ENCODE results near the gene ABCG5.
A peak's percentile ranks its signal among the peaks of the same experiment; 100 is the strongest.

Gene ABCG5

GRCh38 chr2:43803113-43803512 is 35.5 kb downstream of the ABCG5 start:
- DNase-seq, result no peak

DNA sequence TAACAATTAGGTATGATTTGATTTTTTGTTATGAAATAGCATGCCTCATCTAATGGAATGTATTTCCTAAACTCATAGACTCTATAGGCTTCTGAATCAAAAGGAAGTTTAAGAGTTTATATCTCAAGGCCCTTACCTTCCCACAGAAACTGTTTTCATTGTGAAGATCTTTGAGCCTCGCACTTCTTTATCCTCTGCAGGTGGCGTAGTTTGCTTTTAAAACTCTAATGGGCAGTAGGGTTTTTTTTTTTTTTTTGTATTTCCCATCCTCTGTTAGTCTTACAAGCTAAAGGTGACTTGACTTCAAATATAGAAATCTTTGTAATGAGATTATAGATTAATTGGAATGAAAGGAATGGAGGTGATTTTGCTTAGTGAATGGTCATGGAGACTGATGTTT is 36.5 kb downstream of the ABCG5 start:
- no peak for DNase-seq

- no peak for DNase-seq
Observed at GRCh38 chr2:43800894-43801293, 37.7 kb downstream of the ABCG5 start.

DNA sequence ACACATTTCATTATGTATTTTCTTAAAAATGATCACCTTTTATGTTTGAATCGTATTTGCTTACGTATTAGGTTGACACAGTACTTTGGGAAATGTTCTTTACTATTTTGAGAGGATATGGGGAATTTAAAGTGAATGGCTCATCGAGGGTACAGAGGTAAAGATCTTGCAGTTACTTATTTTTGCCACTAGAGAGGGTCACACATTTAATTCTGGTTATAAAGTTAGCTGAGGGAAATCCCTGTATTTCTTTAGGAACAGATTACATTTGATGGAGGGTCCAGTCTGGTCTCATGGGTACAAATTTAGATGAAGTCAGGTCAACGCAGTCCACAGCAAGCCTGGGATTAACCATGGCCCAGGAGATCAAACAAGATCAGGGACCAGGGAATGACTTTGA is 40.3 kb downstream of the ABCG5 start:
- DNase-seq, result no peak

GRCh38 chr2:43796206-43796605 is 42.4 kb downstream of the ABCG5 start:
- no peak for DNase-seq

GRCh38 chr2:43794956-43795355 is 43.7 kb downstream of the ABCG5 start:
- DNase-seq, result no peak

- DNase-seq, result no peak
Observed at GRCh38 chr2:43792653-43793052, 46.0 kb downstream of the ABCG5 start.

DNA sequence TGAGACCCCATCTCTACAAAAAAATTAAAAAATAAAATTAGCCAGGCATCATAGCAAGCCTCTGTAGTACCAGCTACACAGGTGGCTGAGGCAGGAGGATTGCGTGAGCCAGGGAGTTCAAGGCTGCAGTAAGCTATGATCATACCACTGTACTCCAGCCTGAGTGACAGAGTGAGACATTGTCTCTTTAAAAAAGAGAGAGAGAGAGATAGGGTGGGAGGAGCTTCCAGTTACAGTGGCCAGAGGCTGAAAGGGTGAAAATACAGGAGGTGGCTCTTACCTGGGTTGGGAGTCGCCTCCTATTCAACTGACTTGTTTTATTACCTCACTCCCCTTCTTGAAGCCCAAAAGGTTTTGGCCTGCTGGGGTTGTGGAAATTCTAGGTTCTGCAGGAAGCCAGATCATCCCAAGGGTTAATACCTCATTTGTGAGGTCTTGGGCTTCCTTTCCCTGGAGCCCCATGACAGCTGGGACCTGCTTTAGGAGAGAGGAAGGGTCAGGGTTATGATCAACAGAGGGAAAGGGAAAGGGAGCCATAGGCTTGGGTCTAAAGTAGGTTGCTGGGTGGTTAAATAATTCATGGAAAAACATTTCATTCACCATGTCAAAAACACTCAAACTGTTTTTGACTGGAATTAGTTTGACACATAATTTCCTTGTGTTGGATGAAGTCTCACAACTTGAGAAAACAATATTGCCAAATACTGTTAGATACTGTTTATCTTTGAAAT is 47.4 kb downstream of the ABCG5 start:
- DNase-seq, result no peak

DNA sequence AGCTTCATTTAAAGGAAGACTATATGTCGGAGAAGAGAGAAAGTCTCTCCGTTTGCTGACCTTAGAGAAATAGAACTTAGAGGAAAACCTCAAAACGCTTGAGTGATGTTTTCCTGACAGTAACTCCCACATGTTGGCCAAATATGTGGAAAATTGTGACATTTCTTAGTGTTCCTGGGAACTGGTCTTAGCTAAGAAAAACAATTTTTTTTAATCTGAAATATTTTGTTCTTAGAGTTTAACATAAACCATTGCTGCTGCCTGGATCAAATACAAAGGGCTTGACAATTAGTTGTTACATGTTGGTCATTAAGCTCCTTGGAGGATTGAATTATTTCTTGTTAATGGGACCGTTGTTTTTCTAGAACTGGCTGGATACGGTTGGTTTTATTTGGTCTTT is 48.5 kb downstream of the ABCG5 start:
- no peak for DNase-seq

GRCh38 chr2:43788646-43789045 is 50.0 kb downstream of the ABCG5 start:
- DNase-seq, result no peak

- DNase-seq, result no peak
Observed at GRCh38 chr2:43787895-43788294, 50.7 kb downstream of the ABCG5 start.

GRCh38 chr2:43778233-43778632 is 60.4 kb downstream of the ABCG5 start:
- no peak for DNase-seq

GRCh38 chr2:43777306-43777926 is 61.2 kb downstream of the ABCG5 start:
- peak in 1 of 5 experiments; percentile 46 for DNase-seq

DNA sequence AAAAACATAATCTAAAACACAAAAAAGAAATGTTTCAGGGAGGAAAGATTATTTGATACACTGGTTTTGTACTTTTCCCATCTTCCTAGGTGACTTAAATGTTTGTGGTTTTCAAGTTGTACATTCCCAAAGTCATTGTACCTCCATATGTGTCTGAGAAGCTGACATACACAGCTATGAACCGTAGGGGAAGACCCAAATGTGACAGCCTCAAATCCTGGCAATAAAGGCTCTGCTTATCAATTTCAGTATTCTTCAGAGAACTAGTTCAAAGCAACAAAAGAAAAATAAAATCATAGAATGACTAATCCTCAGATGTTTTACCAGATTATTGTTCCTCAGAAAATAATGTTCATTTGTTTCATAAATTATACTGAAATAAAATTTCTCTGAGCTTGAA is 62.3 kb downstream of the ABCG5 start:
- DNase-seq, result peak in 1 of 5 experiments; percentile 81

- DNase-seq, result no peak
Observed at GRCh38 chr2:43774617-43775016, 64.0 kb downstream of the ABCG5 start.

DNA sequence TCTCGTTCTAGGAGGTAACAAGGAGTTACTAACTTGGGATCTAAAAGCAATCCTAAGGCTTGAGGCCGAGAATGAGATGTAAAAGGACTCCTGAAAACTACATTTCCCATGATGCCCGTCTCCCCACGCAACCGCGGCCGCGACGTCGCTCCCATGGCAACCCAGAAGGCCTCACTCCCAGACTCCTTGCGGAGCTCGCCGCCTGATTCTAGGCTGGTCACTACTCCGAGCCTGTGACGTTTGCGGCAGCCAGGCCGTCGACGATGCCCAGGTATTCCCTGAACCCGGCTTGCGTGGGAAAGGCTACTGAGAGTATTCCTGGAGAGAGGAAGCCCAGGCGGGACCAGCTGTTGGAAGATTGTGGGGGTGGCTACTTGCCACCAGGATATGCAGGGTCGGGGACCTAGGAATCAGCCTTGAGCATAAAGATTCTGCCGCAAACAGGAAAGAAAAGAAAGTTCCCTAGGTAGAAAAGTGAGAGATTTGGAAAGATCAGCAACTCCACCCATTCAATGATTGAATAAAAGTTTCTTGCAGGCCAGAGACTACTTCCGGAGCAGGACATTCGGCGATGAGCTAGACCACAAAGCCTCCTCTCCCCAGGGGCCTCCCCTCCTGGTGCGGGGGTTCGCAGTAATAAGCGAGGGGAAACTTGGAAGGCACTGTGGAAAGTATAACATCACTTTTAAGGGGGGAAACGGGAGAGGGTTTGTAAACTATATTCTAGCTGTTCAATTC is 64.6 kb downstream of the ABCG5 start, which contains the start of gene DYNC2LI1:
TSS of gene DYNC2LI1 (plus strand) at position 164 of the 738 bp plus-strand sequence. CDS start at position 264, 100 bp downstream.
- DNase-seq, result peak; percentile 19 to 88 (median 58)

GRCh38 chr2:43766006-43766405 is 72.6 kb downstream of the ABCG5 start:
- DNase-seq, result peak in 1 of 5 experiments; percentile 53

- DNase-seq, result no peak
Observed at GRCh38 chr2:43764086-43764705, 74.4 kb downstream of the ABCG5 start.

DNA sequence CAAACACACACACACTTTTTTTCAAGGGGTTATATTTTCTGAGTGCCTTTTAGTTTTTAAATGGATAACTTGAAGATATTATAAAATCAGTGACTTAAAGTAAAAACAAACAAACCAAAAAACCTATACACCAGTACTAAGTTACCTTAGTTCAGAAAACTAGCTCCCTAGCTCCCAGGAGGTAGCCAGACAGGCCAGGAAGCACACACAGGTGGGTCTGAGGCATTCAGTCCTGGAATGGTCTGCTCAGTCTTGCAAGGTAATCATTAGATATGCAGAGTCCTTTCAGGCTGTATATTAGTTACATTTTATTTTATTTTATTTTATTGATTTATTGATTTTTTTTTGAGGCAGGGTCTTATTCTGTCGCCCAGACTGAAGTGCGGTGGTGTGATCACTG is 75.5 kb downstream of the ABCG5 start:
- no peak for DNase-seq
